Stimulated activated CD4-positive, alpha-beta T cell treated with anti-CD3 and anti-CD28 coated beads, Interleukin-2, amount 100 ng/mL, for 4 hours (primary cell): ENCODE measurements around the gene PLD2.
"Not testable (repeated sequence)": the region's sequence is repeated elsewhere in the genome, so short reads cannot be mapped to it uniquely, and the experiment has no call there.

Experiments
- DNase-seq: peaks from one replicate; pipeline ENCODE4 v3.0.0-alpha.2; 2020; ENCODE audit warnings: low read depth

Gene PLD2

DNA sequence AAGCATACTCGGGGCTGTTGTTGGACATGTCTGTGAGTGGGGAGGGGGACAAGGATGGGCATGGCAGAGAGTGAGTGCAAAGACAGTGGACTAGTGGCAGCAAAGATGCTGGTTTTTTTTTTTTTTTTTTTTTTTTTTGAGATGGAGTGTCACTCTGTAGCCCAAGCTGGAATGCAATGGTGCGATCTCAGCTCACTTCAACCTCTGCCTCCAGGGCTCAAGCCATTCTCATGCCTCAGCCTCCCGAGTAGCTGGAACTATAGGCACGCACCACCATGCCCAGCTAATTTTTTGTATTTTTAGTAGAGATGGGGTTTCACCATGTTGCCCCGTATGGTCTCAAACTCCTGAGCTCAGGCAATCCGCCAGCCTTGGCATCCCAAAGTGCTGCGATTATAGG is 50.4 kb downstream of the PLD2 start:
- DNase-seq = not testable (repeated sequence)

GRCh38 chr17:4858068-4858881 is 51.3 kb downstream of the PLD2 start:
- DNase-seq = no peak

DNA sequence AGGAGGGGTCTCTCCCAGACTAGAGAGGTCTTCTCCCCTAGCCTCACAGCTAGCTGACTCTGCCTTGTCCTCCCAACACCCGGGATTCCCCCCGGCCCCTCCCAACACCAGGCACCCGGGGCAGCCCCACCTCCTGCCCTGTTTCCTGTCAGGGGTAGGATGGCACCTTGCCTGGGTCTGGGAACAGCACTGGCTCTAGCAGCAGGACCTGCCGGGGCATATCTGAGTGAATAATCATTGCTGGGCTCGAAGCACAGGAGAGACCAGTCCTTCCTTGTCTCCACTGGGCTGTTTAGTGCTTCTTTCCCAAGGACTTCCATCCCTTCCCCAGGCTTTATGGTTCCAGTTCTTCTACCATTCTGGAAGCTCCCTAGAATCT is 51.9 kb downstream of the PLD2 start:
- DNase-seq = no peak

- DNase-seq = no peak
These were observed 53.1 kb downstream of the PLD2 start for GRCh38 chr17:4859816-4860625.

DNA sequence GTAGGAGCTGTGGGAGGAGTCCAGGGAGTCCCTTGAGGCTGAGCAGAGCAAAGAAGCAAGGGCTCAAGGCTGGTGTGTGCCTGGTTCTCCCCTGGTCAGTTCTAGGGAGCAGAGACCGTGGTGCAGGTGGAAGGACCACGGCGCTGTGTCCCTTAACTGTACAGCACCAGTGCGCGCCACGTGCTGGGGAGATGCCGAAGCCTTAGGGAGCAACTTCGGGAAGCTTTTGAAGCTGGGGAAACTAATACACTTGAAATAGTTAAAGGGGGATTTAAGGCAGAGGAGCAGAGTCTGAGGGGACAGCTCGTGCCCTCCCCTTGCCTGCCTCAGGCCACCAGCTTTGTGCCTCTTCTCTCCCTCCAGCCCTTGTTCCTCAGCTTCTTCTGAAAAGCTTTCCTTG is 53.7 kb downstream of the PLD2 start:
- DNase-seq = no peak

- DNase-seq = no peak
These were observed 54.1 kb downstream of the PLD2 start for GRCh38 chr17:4861052-4861451.

DNA sequence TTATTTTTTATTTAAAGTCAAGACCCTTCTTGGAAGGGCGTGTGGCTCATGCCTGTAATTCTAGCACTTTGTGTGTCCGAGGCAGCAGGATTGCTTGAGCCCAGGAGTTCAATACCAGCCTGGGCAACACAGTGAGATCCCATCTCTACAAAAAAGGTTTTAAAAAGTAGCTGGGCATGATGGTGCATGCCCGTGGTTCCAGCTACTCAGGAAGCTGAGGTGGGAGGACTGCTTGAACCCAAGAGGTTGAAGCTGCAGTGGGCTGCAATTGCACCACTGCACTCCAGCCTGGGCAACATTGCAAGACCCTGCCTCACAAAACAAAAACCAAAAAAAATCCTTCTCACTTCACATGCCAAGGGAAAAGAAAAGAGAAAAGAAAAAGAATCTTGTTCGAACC is 55.8 kb downstream of the PLD2 start:
- DNase-seq = no peak

GRCh38 chr17:4863321-4863720 is 56.4 kb downstream of the PLD2 start:
- DNase-seq = no peak

DNA sequence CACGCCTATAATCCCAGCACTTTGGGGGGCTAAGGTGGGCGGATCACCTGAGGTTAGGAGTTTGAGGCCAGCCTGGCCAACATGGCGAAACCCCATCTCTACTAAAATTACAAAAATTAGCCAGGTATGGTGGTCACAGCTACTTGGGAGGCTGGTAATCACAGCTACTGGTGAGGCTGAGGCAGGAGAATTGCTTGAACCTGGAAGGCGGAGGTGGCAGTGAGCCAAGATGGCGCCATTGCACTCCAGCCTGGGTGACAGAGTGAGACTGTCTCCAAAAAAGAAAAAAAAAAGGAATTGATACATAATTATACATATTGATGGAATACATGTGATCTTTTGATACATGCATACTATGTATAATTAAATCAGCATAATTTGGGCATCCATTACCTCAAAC is 60.6 kb downstream of the PLD2 start:
- DNase-seq = not testable (repeated sequence)

GRCh38 chr17:4869058-4869998 is 62.4 kb downstream of the PLD2 start:
- DNase-seq = not testable (repeated sequence)

GRCh38 chr17:4870855-4871254 is 63.9 kb downstream of the PLD2 start:
- DNase-seq = no peak

- DNase-seq = no peak
These were observed 65.8 kb downstream of the PLD2 start for GRCh38 chr17:4872786-4873185.
